Coronary artery (tissue), 2 donors: ENCODE results near the gene MAS1L.

Experiments
- DNase-seq: peaks from one replicate; pipeline ENCODE4 v3.0.0-alpha.2; 2017; ENCODE audit warnings: low spot score
- H3K27ac ChIP-seq, 2 donors: fragments of 200-600 bp; sonication (generic); one replicate each; pipeline ENCODE4 v1.5.1; 2016 to 2019
- H3K4me3 ChIP-seq: fragments of 200-600 bp; sonication (generic); 2 replicates; pipeline ENCODE4 v1.5.1; 2016; ENCODE audit warnings: mild to moderate bottlenecking, moderate library complexity
- CTCF ChIP-seq: fragments of 200-600 bp; sonication (generic); IDR thresholded peaks from one replicate; pipeline ENCODE4 v1.5.1; 2019; ENCODE audit warnings: antibody characterized with exemption

MAS1L gene

GRCh38 chr6:29510746-29511300 is 23.1 kb upstream of the MAS1L start:
- DNase-seq, result no peak
- H3K4me3 ChIP-seq, result no peak overlapping the region
- H3K27ac ChIP-seq, result no peak overlapping the region
- no peak for TF ChIP-seq CTCF

- DNase-seq, result no peak
- no peak for TF ChIP-seq CTCF
- no peak overlapping the region for H3K27ac ChIP-seq
- H3K4me3 ChIP-seq, result no peak overlapping the region
Observed at GRCh38 chr6:29510202-29510601, 22.4 kb upstream of the MAS1L start.

- Histone ChIP-seq H3K4me3 (no peak overlapping the region), H3K27ac (no peak overlapping the region)
- DNase-seq, result no peak
- no peak for TF ChIP-seq CTCF
Observed at GRCh38 chr6:29509711-29510110, 22.0 kb upstream of the MAS1L start.

- Histone ChIP-seq H3K4me3 (no peak overlapping the region), H3K27ac (no peak overlapping the region)
- no peak for TF ChIP-seq CTCF
- DNase-seq, result no peak
Observed at GRCh38 chr6:29509239-29509638, 21.5 kb upstream of the MAS1L start.

- no peak overlapping the region for H3K27ac ChIP-seq
- no peak for DNase-seq
- H3K4me3 ChIP-seq, result no peak overlapping the region
- TF ChIP-seq CTCF, result no peak
Observed at GRCh38 chr6:29507319-29507718, 19.6 kb upstream of the MAS1L start.

- Histone ChIP-seq H3K27ac (no peak overlapping the region), H3K4me3 (no peak overlapping the region)
- DNase-seq, result no peak
- no peak for TF ChIP-seq CTCF
Observed at GRCh38 chr6:29506446-29507067, 18.8 kb upstream of the MAS1L start.

- DNase-seq, result no peak
- Histone ChIP-seq H3K4me3 (no peak overlapping the region), H3K27ac (no peak overlapping the region)
- TF ChIP-seq CTCF, result no peak
Observed at GRCh38 chr6:29505808-29506207, 18.1 kb upstream of the MAS1L start.
